B cell (primary cell): ENCODE data around the gene DSTYK.

Source experiments
- EZH2 ChIP-seq: IDR thresholded peaks from 2 replicates; pipeline ENCODE4 v1.6.1; 2012; ENCODE audit warnings: borderline replicate concordance, low read depth, mild to moderate bottlenecking, moderate library complexity, low read length; ENCODE audit not compliant: insufficient read depth, poor library complexity, severe bottlenecking
- TF ChIP-seq, protein P1 (sequence below): fragments of 200-600 bp; IDR thresholded peaks from one replicate; pipeline ENCODE4 v1.8.0; 2022; ENCODE audit warnings: antibody characterized with exemption, mild to moderate bottlenecking

DNA sequence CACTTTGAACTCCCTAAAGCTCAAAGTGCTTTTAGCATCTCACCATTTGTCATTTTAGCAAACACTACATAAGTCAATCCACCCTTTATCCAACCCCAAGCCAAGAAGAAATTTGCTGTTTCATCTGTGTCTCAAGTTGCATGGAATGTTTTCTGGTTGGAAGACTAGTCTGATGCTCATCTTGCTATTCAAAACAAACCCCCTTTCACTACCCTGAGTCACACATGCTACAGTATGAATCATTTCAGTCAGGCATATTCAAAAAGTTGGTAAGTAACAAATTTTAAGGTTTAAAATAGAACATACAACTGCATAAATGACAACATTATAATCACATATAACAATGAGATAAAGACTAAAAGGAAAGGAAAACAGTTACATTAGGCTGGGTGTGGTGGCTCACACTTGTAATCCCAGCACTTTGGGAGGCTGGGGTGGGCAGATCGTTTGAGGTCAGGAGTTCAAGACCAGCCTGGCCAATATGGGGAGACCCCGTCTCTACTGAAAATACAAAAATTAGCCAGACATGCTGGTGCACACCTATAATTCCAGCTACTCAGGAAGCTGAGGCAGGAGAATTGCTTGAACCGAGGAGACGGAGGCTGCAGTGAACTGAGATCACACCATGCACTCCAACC is 38.7 kb downstream of the DSTYK start:
- TF ChIP-seq, protein P1, sequence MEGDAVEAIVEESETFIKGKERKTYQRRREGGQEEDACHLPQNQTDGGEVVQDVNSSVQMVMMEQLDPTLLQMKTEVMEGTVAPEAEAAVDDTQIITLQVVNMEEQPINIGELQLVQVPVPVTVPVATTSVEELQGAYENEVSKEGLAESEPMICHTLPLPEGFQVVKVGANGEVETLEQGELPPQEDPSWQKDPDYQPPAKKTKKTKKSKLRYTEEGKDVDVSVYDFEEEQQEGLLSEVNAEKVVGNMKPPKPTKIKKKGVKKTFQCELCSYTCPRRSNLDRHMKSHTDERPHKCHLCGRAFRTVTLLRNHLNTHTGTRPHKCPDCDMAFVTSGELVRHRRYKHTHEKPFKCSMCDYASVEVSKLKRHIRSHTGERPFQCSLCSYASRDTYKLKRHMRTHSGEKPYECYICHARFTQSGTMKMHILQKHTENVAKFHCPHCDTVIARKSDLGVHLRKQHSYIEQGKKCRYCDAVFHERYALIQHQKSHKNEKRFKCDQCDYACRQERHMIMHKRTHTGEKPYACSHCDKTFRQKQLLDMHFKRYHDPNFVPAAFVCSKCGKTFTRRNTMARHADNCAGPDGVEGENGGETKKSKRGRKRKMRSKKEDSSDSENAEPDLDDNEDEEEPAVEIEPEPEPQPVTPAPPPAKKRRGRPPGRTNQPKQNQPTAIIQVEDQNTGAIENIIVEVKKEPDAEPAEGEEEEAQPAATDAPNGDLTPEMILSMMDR, result no peak
- no peak for TF ChIP-seq EZH2
